Transverse colon (tissue), 4 donors: ENCODE results near the gene ZNF789. TPM values are rescaled to one million over a fixed set of nuclear protein-coding genes. Genes with fewer than 3 reads are reported as not detected.
"Not testable (repeated sequence)": the region's sequence is repeated elsewhere in the genome, so short reads cannot be mapped to it uniquely, and the experiment has no call there.

Source experiments
- DNase-seq: peaks from one replicate; pipeline ENCODE4 v3.0.0-alpha.2; 2019
- H3K27ac ChIP-seq, 4 donors: fragments of 200-600 bp; sonication (generic); 2 replicates each; pipeline ENCODE4 v1.5.1; 2016 to 2018; ENCODE audit warnings: inconsistent platforms in 4 of 4
- H3K27me3 ChIP-seq: fragments of 200-600 bp; sonication (generic); 2 replicates; pipeline ENCODE4 v1.5.1; 2017; ENCODE audit warnings: inconsistent platforms
- H3K36me3 ChIP-seq, 4 donors: fragments of 200-600 bp; sonication (generic); 2 replicates each; pipeline ENCODE4 v1.5.1; 2017 to 2019; ENCODE audit warnings: inconsistent platforms in 4 of 4
- H3K4me1 ChIP-seq, 4 donors: fragments of 200-600 bp; sonication (generic); 2 replicates each; pipeline ENCODE4 v1.5.1; 2017 to 2020; ENCODE audit warnings: inconsistent platforms in 4 of 4
- H3K4me3 ChIP-seq, 4 donors: fragments of 200-600 bp; sonication (generic); 1 replicate in 1 of 4; 2 replicates in 3 of 4; pipeline versions ENCODE4 v1.5.1 to v1.6.1; 2017 to 2019; ENCODE audit warnings: inconsistent platforms in 4 of 4
- H3K9me3 ChIP-seq, 2 donors: fragments of 200-600 bp; sonication (generic); 2 replicates each; pipeline ENCODE4 v1.5.1; 2017 to 2019; ENCODE audit warnings: inconsistent platforms in 2 of 2
- EP300 ChIP-seq: sonication (generic); formaldehyde crosslinking; IDR thresholded peaks from one replicate; pipeline ENCODE4 v1.6.1; 2017; ENCODE audit warnings: antibody characterized with exemption, low read depth
- POLR2A ChIP-seq: fragments of 450-650 bp; IDR thresholded peaks from one replicate; pipeline ENCODE4 v1.6.1; 2016; ENCODE audit warnings: antibody characterized with exemption, mild to moderate bottlenecking, moderate library complexity
- POLR2AphosphoS5 ChIP-seq, 3 donors: sonication (generic); formaldehyde crosslinking; IDR thresholded peaks; one replicate each; pipeline ENCODE4 v1.6.1; 2016; ENCODE audit warnings: antibody characterized with exemption in 3 of 3
- WGBS, 2 donors: methylation state at CpG; one replicate each; pipeline ENCODE4 v1.1.5; 2018; ENCODE audit warnings: low coverage in 1 of 2; 5-methylcytosine and 5-hydroxymethylcytosine counted together
- in situ Hi-C, 4 donors: fragments of 200-750 bp; cut with MboI; loops; one replicate each; pipeline versions ENCODE4 v1.15.0 to v1.15.1; 2017; ENCODE audit warnings: low sequenced_read_pairs in 3 of 4, low pct_ligation_motif_present in 1 of 4, low pct_unique_long_range_greater_than_20kb in 1 of 4
- intact Hi-C: fragments of 100-400 bp; cut with DNase I; formaldehyde crosslinking; loops from one replicate; pipeline ENCODE4 v1.15.1; 2023; ENCODE audit warnings: low total_unique reads
- total RNA-seq, 4 donors: library from RNA; depleted of rRNA; stranded (reverse); fragments of >200 nt; gene quantifications; one replicate each; pipeline ENCODE4 v1.1.0, GENCODE V29; 2016
- TF ChIP-seq, protein P1 (sequence below), 5 experiments: fragments of 200-600 bp in 3 of 5; fragments of 450-650 bp in 2 of 5; sonication (generic) in 3 of 5; IDR thresholded peaks; 1 replicate in 2 of 5; 2 replicates in 3 of 5; pipeline ENCODE4 v1.5.1; 2016 to 2017; ENCODE audit warnings: antibody characterized with exemption in 5 of 5, inconsistent platforms in 3 of 5, mild to moderate bottlenecking in 2 of 5, moderate library complexity in 1 of 5

The ZNF789 gene
- total RNA-seq, 4 donors from 2014 or later: 17.2 to 30.7 (median 20.1) TPM

DNA sequence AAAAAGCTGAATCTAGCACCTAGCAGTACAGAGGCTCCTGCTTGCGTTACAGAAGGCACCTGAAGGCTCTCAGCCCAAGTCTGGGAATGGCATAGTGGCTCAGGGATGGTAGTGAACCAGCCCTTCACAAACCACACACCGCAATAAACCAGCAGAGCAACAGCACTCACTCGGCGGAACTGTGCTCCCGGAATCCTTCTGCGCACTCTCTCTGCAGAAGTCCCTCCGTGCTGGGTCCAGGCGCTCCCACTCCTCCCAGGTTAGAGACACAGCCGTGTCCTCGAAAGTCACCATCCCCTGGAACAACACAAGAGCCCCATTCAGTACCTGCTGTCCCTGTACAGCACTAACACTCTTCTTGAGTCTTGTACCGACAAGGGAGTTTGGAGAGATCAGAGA lies 25.9 kb downstream of the ZNF789 start:
- 43 to 58% methylated on average over 2 to 11 of the region's 11 CpGs for WGBS, 2 donors
- Histone ChIP-seq H3K27ac (peak overlapping the region in 3 of 4 donors; percentile 96 to 98 (median 97)), H3K4me1 (peaks cover 3 to 27% (median 20%) of the 10 kb centered on the region in 4 donors), H3K9me3 (peaks cover 13 to 14% of the 10 kb centered on the region in 2 donors), H3K27me3 (no peaks in the 10 kb centered on the region), H3K4me3 (peak overlapping the region; percentile 63 to 83 (median 65)), H3K36me3 (peaks cover 1 to 30% (median 10%) of the 10 kb centered on the region in 4 donors)
- in situ Hi-C loops: no loop called here
- intact Hi-C loops: no loop called here
- DNase-seq: no peak
- no peak for TF ChIP-seq POLR2A
- no peak for TF ChIP-seq EP300
- TF ChIP-seq, protein P1, sequence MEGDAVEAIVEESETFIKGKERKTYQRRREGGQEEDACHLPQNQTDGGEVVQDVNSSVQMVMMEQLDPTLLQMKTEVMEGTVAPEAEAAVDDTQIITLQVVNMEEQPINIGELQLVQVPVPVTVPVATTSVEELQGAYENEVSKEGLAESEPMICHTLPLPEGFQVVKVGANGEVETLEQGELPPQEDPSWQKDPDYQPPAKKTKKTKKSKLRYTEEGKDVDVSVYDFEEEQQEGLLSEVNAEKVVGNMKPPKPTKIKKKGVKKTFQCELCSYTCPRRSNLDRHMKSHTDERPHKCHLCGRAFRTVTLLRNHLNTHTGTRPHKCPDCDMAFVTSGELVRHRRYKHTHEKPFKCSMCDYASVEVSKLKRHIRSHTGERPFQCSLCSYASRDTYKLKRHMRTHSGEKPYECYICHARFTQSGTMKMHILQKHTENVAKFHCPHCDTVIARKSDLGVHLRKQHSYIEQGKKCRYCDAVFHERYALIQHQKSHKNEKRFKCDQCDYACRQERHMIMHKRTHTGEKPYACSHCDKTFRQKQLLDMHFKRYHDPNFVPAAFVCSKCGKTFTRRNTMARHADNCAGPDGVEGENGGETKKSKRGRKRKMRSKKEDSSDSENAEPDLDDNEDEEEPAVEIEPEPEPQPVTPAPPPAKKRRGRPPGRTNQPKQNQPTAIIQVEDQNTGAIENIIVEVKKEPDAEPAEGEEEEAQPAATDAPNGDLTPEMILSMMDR (IDR thresholded peaks at IDR 0.05): no peak
- TF ChIP-seq POLR2AphosphoS5 (IDR thresholded peaks at IDR 0.05): no peak

DNA sequence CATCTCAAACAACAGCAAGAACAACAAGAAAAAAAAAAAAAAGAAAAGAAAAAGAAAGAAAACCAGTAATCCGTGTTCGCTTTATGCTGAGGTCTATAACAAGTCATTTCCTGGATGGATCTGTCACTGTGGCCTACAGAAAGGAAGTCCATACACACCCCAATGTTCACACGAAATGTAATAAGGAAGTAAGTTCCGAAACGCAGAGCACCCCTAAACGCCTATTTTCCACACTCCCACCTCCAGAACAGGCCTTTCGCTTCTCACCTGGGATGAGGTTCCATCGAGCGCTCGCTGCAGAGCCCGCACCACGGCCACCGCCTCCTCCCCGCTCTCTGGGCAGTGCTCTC lies 26.7 kb downstream of the ZNF789 start:
- no peak for DNase-seq
- Histone ChIP-seq H3K4me1 (peaks cover 3 to 31% (median 26%) of the 10 kb centered on the region in 4 donors), H3K4me3 (peak overlapping the region; percentile 63 to 83 (median 65)), H3K9me3 (peaks cover 5 to 6% of the 10 kb centered on the region in 2 donors), H3K27ac (peak overlapping the region; percentile 93 to 98 (median 96)), H3K36me3 (peaks cover 0 to 22% (median 5%) of the 10 kb centered on the region in 4 donors), H3K27me3 (no peaks in the 10 kb centered on the region)
- intact Hi-C loops (no loop called here), in situ Hi-C loops (no loop called here)
- 0% methylated on average over 3 to 14 of the region's 14 CpGs for WGBS, 2 donors
- no peak for TF ChIP-seq EP300
- no peak for TF ChIP-seq POLR2AphosphoS5 (IDR thresholded peaks at IDR 0.05)
- no peak for TF ChIP-seq POLR2A
- TF ChIP-seq, protein P1 (IDR thresholded peaks at IDR 0.05): no peak

DNA sequence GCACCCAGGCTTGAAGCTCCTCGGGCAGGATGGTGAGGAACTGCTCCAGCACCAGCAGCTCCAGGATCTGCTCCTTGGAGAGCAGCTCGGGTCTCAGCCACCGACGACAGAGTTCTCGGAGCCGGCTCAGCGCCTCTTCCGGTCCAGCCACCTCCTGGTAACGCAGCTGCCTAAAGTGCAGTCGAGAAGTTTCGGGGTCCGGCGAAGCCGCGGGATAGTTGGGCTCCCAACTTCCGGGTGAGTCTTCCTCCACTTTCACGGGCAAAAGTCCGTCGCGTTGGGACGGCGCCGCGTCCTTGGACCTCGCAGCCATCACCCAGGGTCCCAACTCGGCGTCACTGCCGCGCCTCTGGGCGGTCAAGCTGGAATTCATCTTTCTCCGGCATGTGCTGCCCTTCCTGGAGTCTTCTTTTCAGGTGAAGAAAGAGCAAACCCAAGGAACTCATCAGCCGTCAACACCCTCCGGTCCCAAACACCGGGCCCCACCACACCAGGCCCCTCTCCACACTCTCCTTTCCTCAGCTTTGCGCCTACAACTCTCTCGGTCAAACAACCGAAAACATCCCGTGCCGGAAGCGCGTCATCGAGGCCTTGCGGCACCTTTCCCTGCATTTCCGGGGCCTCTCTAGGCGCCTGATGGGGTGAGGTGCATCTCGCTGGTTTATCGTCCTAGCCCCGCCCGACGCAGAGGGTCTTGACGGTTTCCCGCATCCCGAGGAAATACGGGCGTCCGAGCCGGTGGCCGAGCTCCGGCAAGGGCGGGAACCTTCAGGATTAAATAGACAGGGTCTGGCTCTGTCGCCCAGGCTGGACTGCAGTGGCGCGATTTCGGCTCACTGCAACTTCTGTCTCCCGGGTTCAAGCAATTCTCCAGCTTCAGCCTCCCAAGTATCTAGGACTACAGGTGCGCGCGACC lies 27.3 kb downstream of the ZNF789 start, which contains the start of gene ZNF394:
Gene ZNF394, minus strand, starts transcription at position 561 of the 916 bp plus-strand sequence. Its CDS starts 188 bp downstream, at position 373.
- no peak for TF ChIP-seq EP300
- TF ChIP-seq POLR2A: peak; percentile 92
- TF ChIP-seq, protein P1 (IDR thresholded peaks at IDR 0.05): no peak
- TF ChIP-seq POLR2AphosphoS5 (IDR thresholded peaks at IDR 0.05): peak; percentile 89 to 96 (median 95)
- peaks cover 0 to 16% (median 2%) of the 10 kb centered on the region in 4 donors for H3K36me3 ChIP-seq
- intact Hi-C loops (no loop called here), in situ Hi-C loops (loop anchor here in 1 of 4 donors (10.0 kb wide), 1 partner anchor 55 kb away; the partner anchor contains the start of genes FAM200A and ZNF655)
- WGBS, 2 donors: 0 to 1% methylated on average over 7 to 58 of the region's 68 CpGs
- peak; percentile 94 for DNase-seq
- H3K27me3 ChIP-seq: no peaks in the 10 kb centered on the region
- H3K4me3 ChIP-seq: peak within 1 kb of the TSS; percentile 63 to 83 (median 65)
- H3K27ac ChIP-seq: peak within 1 kb of the TSS; percentile 93 to 98 (median 96)
- no peaks in the 10 kb centered on the region for H3K9me3 ChIP-seq
- peaks cover 3 to 31% (median 26%) of the 10 kb centered on the region in 4 donors for H3K4me1 ChIP-seq

DNA sequence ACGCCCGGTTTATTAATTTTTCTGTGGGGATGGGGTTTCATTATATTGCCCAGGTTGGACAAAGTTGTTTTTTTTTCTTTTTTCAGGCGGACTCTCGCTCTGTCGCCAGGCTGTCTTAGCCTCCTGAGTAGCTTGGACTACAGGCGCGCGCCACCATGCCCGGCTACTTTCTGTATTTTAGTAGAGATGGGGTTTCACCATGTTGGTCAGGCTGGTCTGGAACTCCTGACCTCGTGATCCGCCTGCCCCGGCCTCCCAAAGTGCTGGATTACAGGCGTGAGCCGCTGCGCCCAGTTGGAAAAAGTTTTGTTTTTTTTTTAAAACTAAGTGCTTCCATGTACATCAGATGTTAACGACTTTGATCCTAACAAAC lies 27.9 kb downstream of the ZNF789 start:
- in situ Hi-C loops: loop anchor here in 1 of 4 donors (10.0 kb wide), 1 partner anchor 54 kb away; the partner anchor contains the start of genes FAM200A and ZNF655
- Histone ChIP-seq H3K4me1 (peaks cover 3 to 33% (median 29%) of the 10 kb centered on the region in 4 donors), H3K4me3 (peak overlapping the region; percentile 63 to 83 (median 65)), H3K27ac (peak overlapping the region; percentile 93 to 98 (median 96)), H3K27me3 (no peaks in the 10 kb centered on the region), H3K9me3 (no peaks in the 10 kb centered on the region), H3K36me3 (peaks cover 0 to 9% (median 1%) of the 10 kb centered on the region in 4 donors)
- 36 to 56% methylated on average over 7 to 16 of the region's 16 CpGs for WGBS, 2 donors
- intact Hi-C loops: no loop called here
- no peak for DNase-seq
- TF ChIP-seq, protein P1 (IDR thresholded peaks at IDR 0.05): no peak
- TF ChIP-seq POLR2A (no peak), EP300 (no peak), POLR2AphosphoS5 (IDR thresholded peaks at IDR 0.05) (no peak)

DNA sequence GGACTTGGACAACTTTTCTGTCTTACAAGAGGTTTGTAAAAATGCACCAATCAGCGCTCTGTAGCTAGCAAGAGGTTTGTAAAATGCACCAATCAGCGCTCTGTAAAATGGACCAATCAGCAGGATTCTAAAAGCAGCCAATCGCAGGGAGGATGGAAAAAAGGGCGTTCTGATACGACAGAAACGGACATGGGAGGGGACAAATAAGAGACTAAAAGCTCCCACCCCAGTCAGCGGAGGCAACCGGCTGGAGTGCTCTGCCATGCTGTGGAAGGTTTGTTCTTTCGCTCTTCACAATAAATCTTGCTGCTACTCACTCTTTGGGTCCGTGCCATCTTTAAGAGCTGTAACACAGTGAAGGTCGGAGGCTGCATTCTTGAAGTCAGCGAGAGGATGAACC lies 28.5 kb downstream of the ZNF789 start:
- Histone ChIP-seq H3K4me1 (peaks cover 5 to 40% (median 35%) of the 10 kb centered on the region in 4 donors), H3K27ac (peak overlapping the region in 3 of 4 donors; percentile 96 to 98 (median 97))
- in situ Hi-C loops: loop anchor here in 1 of 4 donors (10.0 kb wide), 1 partner anchor 54 kb away; the partner anchor contains the start of genes FAM200A and ZNF655
- DNase-seq, intact Hi-C loops, H3K27me3 ChIP-seq, H3K9me3 ChIP-seq, H3K36me3 ChIP-seq, H3K4me3 ChIP-seq: not testable (repeated sequence)
- 94 to 95% methylated on average over 8 to 12 of the region's 12 CpGs for WGBS, 2 donors
